IgD-negative memory B cell (primary cell): ENCODE results near the gene COL9A2. TPM values are rescaled to one million over a fixed set of nuclear protein-coding genes. Genes with fewer than 3 reads are reported as not detected.
"Not testable (repeated sequence)": the region's sequence is repeated elsewhere in the genome, so short reads cannot be mapped to it uniquely, and the experiment has no call there.

Experiments used
- H3K27ac Mint-ChIP-seq, 3 donors: one replicate each; pipeline ENCODE4 v1.8.0; 2020 to 2022; ENCODE audit warnings: mild to moderate bottlenecking in 3 of 3, mixed read lengths in 3 of 3, moderate library complexity in 1 of 3
- H3K27me3 Mint-ChIP-seq: one replicate; pipeline ENCODE4 v1.8.0; 2021; ENCODE audit warnings: mixed read lengths
- H3K36me3 Mint-ChIP-seq: one replicate; pipeline ENCODE4 v1.8.0; 2020; ENCODE audit warnings: mild to moderate bottlenecking, mixed read lengths
- H3K4me1 Mint-ChIP-seq, 3 donors: one replicate each; pipeline ENCODE4 v1.8.0; 2020 to 2022; ENCODE audit warnings: mixed read lengths in 3 of 3, mild to moderate bottlenecking in 1 of 3
- H3K4me3 Mint-ChIP-seq, 4 donors: one replicate each; pipeline ENCODE4 v1.8.0; 2020 to 2022; ENCODE audit warnings: mild to moderate bottlenecking in 4 of 4, mixed read lengths in 4 of 4, moderate library complexity in 3 of 4
- H3K9me3 Mint-ChIP-seq, 3 donors: one replicate each; pipeline ENCODE4 v1.8.0; 2020 to 2021; ENCODE audit warnings: mixed read lengths in 3 of 3, mild to moderate bottlenecking in 1 of 3
- polyA plus RNA-seq: library from polyadenylated mRNA; unstranded; fragments of 300-500 nt; fragmentation: Illumina TruSeq; gene quantifications from one replicate; pipeline ENCODE4 v1.2.3, GENCODE V29; 2021

COL9A2 gene
- 3.0 TPM for polyA plus RNA-seq

DNA sequence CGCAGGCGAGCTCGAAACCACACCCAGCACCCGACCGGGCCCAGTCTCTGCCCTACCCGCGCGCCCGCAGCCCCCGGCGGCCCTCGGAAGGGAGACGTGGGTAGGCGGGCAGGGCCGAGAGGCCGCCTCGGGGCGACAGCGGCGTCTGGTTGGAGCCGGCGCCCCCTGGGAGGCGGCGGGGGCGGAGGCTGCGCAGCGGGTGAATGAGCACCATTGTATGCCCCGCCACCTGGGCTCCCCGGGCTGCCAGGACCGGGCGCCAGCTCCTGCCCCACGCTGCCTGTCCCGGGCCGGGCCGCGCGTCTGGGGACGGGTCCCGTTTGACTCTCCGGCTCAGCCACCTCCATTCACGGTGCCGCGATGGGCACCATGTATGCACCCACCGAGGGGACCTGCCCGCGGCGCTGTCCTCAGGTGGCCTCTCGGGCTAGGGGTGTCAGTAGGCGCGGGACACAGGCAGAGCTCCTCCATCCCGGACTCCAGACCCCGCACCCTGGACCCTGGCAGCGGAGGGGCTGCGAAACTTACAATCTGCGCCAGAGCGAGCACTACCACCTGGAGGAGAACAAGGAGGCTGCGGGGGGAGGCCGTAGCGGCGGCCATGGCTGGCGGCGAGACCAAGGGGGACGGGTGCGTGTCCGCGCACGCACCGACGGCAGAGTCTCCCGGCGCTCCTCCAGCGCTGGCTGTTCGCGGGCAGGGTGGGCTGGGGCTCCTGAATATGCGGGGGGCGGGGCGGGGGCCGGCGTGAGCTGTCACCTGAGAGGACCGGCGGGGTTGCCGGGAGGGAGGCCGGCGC, at the start of gene COL9A2:
Gene COL9A2, minus strand, starts transcription at position 692 of the 799 bp plus-strand sequence. Its CDS starts 89 bp downstream, at position 603.
- peak within 1 kb of the TSS in 2 of 3 donors; percentile 90 to 91 for H3K27ac Mint-ChIP-seq
- peaks cover 31 to 37% (median 31%) of the 10 kb centered on the region in 3 donors for H3K4me1 Mint-ChIP-seq
- peaks cover 11% of the 10 kb centered on the region for H3K27me3 Mint-ChIP-seq
- H3K4me3 Mint-ChIP-seq = peak within 1 kb of the TSS; percentile 74 to 95 (median 88)
- no peaks in the 10 kb centered on the region for H3K9me3 Mint-ChIP-seq
- H3K36me3 Mint-ChIP-seq = no peaks in the 10 kb centered on the region

DNA sequence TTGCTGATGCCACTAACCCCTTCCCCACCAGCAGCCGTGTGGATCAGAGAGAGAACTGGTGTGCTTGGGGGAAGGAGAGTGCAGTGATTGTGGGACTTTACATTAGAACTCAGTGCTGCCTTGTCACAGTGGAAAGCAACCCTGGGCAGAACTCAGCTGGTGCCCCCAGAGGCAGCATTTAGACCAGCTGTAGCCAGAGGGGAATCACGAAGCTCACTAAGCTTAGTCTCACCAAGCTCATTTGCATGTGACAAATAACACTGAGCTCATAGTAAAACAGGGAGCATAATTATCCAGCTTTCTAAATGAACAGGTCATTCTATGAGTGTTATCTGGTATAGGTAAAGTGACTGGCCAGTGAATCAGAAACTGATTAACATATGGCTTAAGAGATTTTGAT, 46.6 kb upstream of the COL9A2 start:
- Mint-ChIP-seq H3K4me3 (peak overlapping the region in 1 of 4 donors; percentile 7), H3K9me3 (peaks cover 1 to 5% (median 2%) of the 10 kb centered on the region in 3 donors), H3K36me3 (no peaks in the 10 kb centered on the region), H3K27me3 (no peaks in the 10 kb centered on the region), H3K4me1 (peaks cover 15 to 18% (median 15%) of the 10 kb centered on the region in 3 donors), H3K27ac (peak overlapping the region in 2 of 3 donors; percentile 8 to 14)

DNA sequence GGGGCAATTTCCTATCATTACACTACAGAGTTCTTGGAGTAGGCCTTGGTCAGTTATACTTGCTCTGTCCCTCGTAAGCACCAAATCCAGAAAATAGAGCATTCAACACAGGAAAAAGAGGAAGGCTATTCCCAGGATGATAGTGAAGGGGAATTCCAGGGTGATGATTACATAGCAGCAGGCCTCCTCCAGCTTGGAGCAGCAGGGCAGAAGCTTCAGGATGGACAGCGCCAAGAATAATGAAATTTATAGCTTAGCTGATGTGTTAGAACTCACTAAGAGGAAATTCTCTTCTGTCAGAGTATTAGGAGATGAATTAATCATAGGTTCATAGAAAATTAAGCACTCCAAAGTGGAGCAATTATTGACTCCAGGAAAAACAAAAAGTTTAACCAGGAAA, 45.6 kb upstream of the COL9A2 start:
- Mint-ChIP-seq H3K27ac (no peak overlapping the region), H3K4me1 (peaks cover 15 to 18% (median 17%) of the 10 kb centered on the region in 3 donors), H3K9me3 (peaks cover 1 to 5% (median 2%) of the 10 kb centered on the region in 3 donors), H3K4me3 (no peak overlapping the region), H3K36me3 (no peaks in the 10 kb centered on the region), H3K27me3 (no peaks in the 10 kb centered on the region)

DNA sequence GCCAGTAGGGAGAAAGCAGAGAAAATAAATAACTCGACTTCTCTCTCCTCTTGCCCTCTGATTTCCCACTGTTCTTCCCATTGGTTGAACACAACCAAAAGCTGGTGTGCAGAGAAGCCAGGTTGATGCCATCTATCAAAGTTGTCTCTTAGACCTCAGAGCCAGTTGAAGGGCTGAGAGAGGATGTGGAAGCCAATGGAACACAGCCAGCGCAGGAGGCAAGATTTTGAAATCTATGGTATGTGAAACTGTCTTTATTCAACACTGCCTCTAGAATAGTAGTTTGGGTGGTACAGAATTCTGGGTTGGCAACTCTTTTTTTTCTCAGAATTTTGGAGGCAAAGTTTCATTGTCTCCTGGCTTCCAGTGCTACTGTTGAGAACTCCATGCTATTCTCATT, 45.1 kb upstream of the COL9A2 start:
- Mint-ChIP-seq H3K9me3 (peaks cover 1 to 5% (median 2%) of the 10 kb centered on the region in 3 donors), H3K4me3 (no peak overlapping the region), H3K27ac (no peak overlapping the region), H3K27me3 (no peaks in the 10 kb centered on the region), H3K4me1 (peaks cover 15 to 18% (median 17%) of the 10 kb centered on the region in 3 donors), H3K36me3 (no peaks in the 10 kb centered on the region)

DNA sequence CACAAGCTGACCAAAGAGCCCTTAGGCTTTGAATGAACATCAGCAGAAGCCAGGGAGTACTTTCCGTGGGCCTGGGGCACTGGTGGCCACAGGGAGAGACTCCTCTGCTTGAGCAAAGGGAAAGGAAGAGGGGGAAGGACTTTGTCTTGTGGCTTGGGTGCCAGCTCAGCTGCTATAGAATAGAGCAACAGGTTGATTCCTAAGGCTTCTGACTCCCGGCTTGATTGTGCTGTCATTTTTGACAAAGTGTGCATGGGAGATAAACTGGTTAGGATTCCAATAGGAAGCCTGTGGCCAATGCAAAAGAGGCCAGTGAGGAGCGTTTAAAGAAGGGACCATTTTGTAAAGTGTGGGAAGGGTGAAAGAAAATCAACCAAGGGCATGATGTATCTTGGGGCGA, 44.6 kb upstream of the COL9A2 start:
- peaks cover 1 to 5% (median 2%) of the 10 kb centered on the region in 3 donors for H3K9me3 Mint-ChIP-seq
- no peak overlapping the region for H3K27ac Mint-ChIP-seq
- H3K36me3 Mint-ChIP-seq = no peaks in the 10 kb centered on the region
- no peak overlapping the region for H3K4me3 Mint-ChIP-seq
- no peaks in the 10 kb centered on the region for H3K27me3 Mint-ChIP-seq
- peaks cover 17 to 21% (median 18%) of the 10 kb centered on the region in 3 donors for H3K4me1 Mint-ChIP-seq

DNA sequence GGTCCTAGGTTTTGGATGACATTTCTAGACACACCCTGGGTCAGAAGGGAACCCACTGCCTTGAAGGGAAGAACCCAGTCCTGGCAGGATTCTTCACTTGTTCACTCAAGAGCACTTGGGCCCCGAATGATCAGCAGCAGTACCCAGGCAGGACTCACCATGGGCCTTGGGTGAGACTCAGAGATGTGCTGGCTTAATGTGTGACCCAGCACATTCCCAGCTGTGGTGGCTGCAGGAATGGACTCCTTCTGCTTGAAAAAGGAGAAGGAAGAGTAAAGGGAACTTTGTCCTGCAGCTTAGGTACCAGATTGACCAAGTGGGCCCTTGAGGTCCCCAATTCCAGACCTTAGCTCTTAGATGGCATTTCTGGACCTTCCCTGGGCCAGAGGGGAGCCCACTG, 44.1 kb upstream of the COL9A2 start:
- peaks cover 20 to 22% (median 20%) of the 10 kb centered on the region in 3 donors for H3K4me1 Mint-ChIP-seq
- no peak overlapping the region for H3K27ac Mint-ChIP-seq
- H3K9me3 Mint-ChIP-seq = peaks cover 1 to 5% (median 2%) of the 10 kb centered on the region in 3 donors
- no peak overlapping the region for H3K4me3 Mint-ChIP-seq
- no peaks in the 10 kb centered on the region for H3K27me3 Mint-ChIP-seq
- no peaks in the 10 kb centered on the region for H3K36me3 Mint-ChIP-seq

DNA sequence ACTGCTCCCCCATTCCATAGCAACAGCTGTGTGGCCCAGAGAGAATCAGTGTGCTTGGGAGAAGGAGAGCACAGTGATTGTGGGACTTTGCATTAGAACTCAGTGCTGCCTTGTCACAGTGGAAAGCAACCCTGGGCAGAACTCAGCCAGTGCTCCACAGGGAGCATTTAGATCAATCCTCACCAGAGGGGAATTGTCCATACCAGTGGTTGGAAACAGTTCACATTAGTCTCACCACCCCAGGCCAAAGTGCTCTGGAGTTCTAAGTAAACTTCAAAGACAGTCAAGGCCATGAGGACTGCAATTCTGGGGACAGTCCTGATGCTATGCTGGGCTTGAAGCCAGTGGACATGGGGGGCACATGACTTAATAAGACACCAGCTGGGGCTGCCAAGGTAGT, 43.5 kb upstream of the COL9A2 start:
- H3K4me1 Mint-ChIP-seq = peaks cover 20 to 26% (median 20%) of the 10 kb centered on the region in 3 donors
- H3K27me3 Mint-ChIP-seq = no peaks in the 10 kb centered on the region
- H3K27ac Mint-ChIP-seq = no peak overlapping the region
- no peak overlapping the region for H3K4me3 Mint-ChIP-seq
- H3K9me3 Mint-ChIP-seq = peaks cover 1 to 5% (median 2%) of the 10 kb centered on the region in 3 donors
- no peaks in the 10 kb centered on the region for H3K36me3 Mint-ChIP-seq

DNA sequence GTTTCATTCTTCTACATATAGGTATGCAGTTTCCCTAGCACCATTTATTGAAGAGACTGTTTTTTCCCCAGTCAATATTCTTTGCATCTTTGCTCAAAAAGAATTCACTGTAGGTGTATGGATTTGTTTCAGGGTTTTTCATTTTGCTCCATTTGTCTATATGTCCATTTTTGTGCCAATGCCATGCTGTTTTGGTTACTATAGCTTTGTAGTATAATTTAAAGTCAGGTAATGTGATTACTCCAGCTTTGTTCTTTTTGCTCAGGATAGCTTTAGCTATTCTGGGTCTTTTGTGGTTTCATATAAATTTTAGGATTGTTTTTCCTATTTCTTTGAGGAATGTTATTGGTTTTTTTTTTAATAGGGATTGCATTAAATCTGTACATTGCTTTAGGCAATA, 40.5 kb upstream of the COL9A2 start:
- peaks cover 1 to 5% (median 2%) of the 10 kb centered on the region in 3 donors for H3K9me3 Mint-ChIP-seq
- H3K27ac Mint-ChIP-seq = peak overlapping the region in 1 of 3 donors; percentile 27
- H3K4me1 Mint-ChIP-seq = peaks cover 13 to 28% (median 22%) of the 10 kb centered on the region in 3 donors
- no peak overlapping the region for H3K4me3 Mint-ChIP-seq
- no peaks in the 10 kb centered on the region for H3K27me3 Mint-ChIP-seq
- H3K36me3 Mint-ChIP-seq = no peaks in the 10 kb centered on the region

DNA sequence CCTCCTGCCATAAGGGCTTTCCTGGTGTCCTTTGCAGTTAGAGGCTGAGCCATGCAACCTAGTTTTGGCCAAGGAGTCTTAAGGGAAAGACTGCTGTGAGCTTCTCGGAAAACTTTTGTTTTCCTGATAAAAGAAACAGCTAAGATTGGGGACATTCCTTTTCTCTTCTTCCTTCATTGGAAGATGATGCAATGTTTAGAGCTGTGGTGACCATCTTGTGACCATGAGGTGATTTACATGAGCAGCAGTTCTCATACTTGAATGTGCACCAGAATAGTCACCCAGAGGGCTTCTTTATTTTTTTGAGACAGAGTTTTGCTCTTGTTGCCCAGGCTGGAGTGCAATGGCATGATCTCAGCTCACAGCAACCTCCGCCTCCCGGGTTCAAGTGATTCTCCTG, 36.0 kb upstream of the COL9A2 start:
- Mint-ChIP-seq H3K4me3 (no peak overlapping the region), H3K27ac (peak overlapping the region in 2 of 3 donors; percentile 71 to 74), H3K27me3 (no peaks in the 10 kb centered on the region), H3K9me3 (no peaks in the 10 kb centered on the region), H3K36me3 (no peaks in the 10 kb centered on the region), H3K4me1 (peaks cover 31 to 44% (median 40%) of the 10 kb centered on the region in 3 donors)

DNA sequence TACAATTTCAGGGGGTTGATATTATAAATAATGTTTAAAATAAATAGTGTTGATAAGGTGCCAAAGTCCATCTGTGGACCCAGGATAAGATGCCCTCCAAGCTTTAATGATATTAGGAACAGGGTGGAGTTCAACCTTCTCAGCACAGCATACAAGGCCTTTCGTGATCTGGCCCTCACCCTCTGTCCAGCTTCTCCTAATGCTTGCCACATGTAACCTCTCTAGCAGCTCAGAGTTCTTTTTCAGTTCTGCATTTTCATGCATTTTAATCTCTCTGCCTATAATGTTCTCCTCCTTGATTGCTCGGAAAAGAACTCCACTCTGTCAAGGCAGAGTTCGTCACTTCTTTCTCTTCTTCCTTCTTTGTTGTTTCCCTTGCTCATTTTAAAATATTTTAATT, 35.0 kb upstream of the COL9A2 start:
- Mint-ChIP-seq H3K36me3 (no peaks in the 10 kb centered on the region), H3K4me1 (peaks cover 31 to 44% (median 40%) of the 10 kb centered on the region in 3 donors), H3K9me3 (no peaks in the 10 kb centered on the region), H3K27me3 (no peaks in the 10 kb centered on the region), H3K27ac (peak overlapping the region in 2 of 3 donors; percentile 60 to 90), H3K4me3 (peak overlapping the region in 2 of 4 donors; percentile 56 to 86)

DNA sequence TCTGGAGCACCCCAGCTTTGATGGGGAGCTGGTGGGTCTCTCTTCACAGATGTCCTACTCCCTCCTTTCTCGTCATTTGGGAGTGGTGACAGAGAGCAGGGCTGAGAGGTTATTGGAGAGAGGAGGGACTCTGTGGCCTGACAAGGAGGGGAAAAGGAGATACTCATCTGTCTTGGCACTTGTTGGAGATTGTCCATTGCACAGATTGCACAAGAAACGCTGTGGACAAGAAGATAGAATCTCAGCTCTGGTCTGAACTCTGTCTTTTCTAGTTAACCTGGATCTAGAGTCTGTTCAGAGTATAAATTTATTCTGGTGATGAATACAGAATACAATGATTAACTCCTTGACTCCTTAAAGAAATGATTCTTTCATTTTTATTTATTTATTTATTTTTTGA, 34.0 kb upstream of the COL9A2 start:
- no peaks in the 10 kb centered on the region for H3K9me3 Mint-ChIP-seq
- H3K4me3 Mint-ChIP-seq = peak overlapping the region in 2 of 4 donors; percentile 14 to 45
- peaks cover 26 to 39% (median 36%) of the 10 kb centered on the region in 3 donors for H3K4me1 Mint-ChIP-seq
- no peaks in the 10 kb centered on the region for H3K27me3 Mint-ChIP-seq
- H3K36me3 Mint-ChIP-seq = no peaks in the 10 kb centered on the region
- H3K27ac Mint-ChIP-seq = no peak overlapping the region

DNA sequence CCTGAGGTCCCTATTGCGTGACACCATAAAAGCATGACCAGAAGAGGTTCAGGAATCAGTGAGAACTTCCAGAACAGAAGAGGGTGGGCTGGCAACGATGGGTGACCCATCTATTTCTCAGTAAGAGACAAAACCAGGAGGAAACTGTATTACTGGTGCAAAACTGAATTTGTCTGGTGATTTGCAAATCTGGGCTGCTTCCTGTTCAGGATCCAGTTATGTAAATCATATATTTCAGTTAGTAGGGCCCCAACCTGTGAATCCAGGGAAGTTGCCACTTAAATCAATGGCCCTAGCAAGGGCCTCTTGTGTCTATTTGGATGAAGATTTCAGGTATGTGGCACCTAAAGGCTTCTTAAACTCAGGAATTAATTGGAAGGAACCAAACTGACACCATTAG, 33.3 kb upstream of the COL9A2 start:
- Mint-ChIP-seq H3K4me1 (peaks cover 26 to 39% (median 37%) of the 10 kb centered on the region in 3 donors), H3K27me3 (no peaks in the 10 kb centered on the region), H3K27ac (peak overlapping the region in 1 of 3 donors; percentile 6), H3K36me3 (no peaks in the 10 kb centered on the region), H3K4me3 (peak overlapping the region in 2 of 4 donors; percentile 14 to 86), H3K9me3 (no peaks in the 10 kb centered on the region)

DNA sequence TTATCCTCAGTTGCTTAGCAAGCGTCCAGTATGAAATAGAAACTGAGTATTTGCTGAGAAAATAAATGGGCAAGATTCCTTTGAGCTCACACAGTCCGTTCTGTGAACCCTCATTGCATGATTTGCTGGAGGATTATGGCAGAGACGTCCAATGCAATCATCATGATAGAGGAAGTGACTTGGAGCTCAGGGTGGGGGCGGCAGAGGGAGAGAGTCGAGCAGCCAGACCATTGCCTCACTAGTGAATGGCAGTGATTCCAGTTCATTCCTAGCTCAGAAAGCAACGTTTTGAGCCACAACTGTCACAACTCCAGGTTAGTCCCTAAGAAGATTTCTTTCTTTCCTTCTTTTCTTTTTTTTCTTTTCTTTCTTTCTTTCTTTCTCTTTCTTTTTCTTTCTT, 27.5 kb upstream of the COL9A2 start:
- Mint-ChIP-seq H3K4me3 (peak overlapping the region; percentile 11 to 84 (median 76)), H3K36me3 (peaks cover 3% of the 10 kb centered on the region), H3K27me3 (no peaks in the 10 kb centered on the region), H3K4me1 (peaks cover 32 to 47% (median 44%) of the 10 kb centered on the region in 3 donors), H3K9me3 (no peaks in the 10 kb centered on the region), H3K27ac (peak overlapping the region; percentile 2 to 78 (median 34))

DNA sequence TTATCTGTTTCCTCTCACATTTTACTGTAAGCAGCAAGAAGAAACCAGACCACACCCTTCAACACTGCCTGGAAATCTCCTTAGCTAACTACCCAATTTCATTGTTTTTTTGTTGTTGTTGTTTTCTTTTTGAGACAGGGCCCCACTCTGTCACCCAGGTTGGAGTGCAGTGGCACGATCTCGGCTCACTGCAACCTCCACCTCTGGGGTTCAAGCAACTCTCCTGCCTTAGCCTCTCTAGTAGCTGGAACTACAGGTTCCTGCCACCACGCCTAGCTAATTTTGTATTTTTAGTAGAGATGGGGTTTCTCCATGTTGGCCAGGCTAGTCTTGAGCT, 25.3 kb upstream of the COL9A2 start:
- not testable (repeated sequence) for H3K9me3 Mint-ChIP-seq, H3K36me3 Mint-ChIP-seq, H3K27me3 Mint-ChIP-seq
- Mint-ChIP-seq H3K27ac (peak overlapping the region; percentile 9 to 82 (median 40)), H3K4me3 (peak overlapping the region in 3 of 4 donors; percentile 15 to 29 (median 27)), H3K4me1 (peaks cover 37 to 51% (median 46%) of the 10 kb centered on the region in 3 donors)

DNA sequence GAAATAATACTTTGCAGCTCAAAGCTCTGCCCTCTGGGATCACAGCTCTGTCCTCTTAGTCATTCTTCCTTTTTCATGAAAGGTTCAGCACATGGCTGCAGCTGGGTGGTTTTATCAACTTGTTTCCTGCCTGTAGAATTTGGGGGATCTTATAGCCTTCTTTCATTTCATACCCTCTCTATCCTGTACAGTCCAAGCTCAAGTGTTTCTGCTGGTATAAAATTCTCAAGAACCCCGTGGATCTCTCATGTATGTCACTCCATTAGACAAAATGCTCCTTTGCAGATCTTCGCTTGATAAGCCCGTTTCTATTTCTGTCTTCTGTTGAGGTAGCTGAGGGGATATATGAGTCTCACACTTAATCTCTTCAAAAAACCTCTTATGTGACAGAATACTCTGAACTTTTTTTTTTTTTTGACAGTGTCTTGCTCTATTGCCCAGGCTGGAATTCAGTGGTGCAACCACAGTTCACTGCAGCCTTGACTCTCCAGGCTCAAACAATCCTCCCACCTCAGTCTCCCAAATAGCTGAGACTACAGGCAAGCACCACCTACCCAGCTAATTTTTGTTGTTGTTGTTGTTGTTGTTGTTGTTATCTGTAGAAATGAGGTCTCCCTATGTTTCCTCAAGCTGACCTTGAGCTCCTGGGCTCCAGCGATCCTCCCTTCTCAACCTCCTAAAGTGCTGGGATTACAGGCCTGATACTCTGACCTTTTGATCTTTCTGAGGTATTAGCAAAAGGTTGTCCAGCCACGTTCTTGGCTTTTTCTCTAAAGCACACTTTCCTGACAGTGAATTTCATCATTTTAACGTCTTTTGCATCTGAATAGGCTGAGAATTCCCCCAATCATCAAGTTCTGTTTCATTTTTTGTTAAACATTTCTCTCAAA, 24.6 kb upstream of the COL9A2 start:
- Mint-ChIP-seq H3K27ac (peak overlapping the region; percentile 9 to 82 (median 40)), H3K4me1 (peaks cover 37 to 51% (median 46%) of the 10 kb centered on the region in 3 donors), H3K27me3 (no peaks in the 10 kb centered on the region), H3K4me3 (peak overlapping the region in 3 of 4 donors; percentile 15 to 29 (median 27)), H3K36me3 (peaks cover 3% of the 10 kb centered on the region), H3K9me3 (no peaks in the 10 kb centered on the region)
